Endodermal cell (in vitro differentiated cells): ENCODE results near the gene RNPEPL1. TPM values are rescaled to one million over a fixed set of nuclear protein-coding genes. Genes with fewer than 3 reads are reported as not detected.

Experiments
- DNase-seq: peaks from one replicate; pipeline ENCODE4 v3.0.0-alpha.2; 2017
- H3K27ac ChIP-seq: 2 replicates; pipeline ENCODE4 v1.5.1; 2013; ENCODE audit warnings: mild to moderate bottlenecking, low read depth, low read length, moderate library complexity
- H3K27me3 ChIP-seq: 2 replicates; pipeline ENCODE4 v1.6.1; 2013; ENCODE audit warnings: mild to moderate bottlenecking, low read length, moderate library complexity; ENCODE audit not compliant: insufficient read depth, control insufficient read depth, poor library complexity, severe bottlenecking
- H3K36me3 ChIP-seq: 2 replicates; pipeline ENCODE4 v1.7.0; 2013; ENCODE audit warnings: mild to moderate bottlenecking, low read length, moderate library complexity; ENCODE audit not compliant: control insufficient read depth, insufficient read depth
- H3K4me1 ChIP-seq: one replicate; pipeline ENCODE4 v1.7.0; 2013; ENCODE audit warnings: low read length; ENCODE audit not compliant: control insufficient read depth, insufficient read depth
- H3K4me3 ChIP-seq: 2 replicates; pipeline ENCODE4 v1.5.1; 2013; ENCODE audit warnings: mild to moderate bottlenecking, low read length, moderate library complexity
- H3K9ac ChIP-seq: 2 replicates; pipeline ENCODE4 v1.6.1; 2013; ENCODE audit warnings: mild to moderate bottlenecking, low read length, moderate library complexity; ENCODE audit not compliant: poor library complexity, severe bottlenecking; ENCODE audit errors: extremely low read depth
- H3K9me3 ChIP-seq: 2 replicates; pipeline ENCODE4 v1.6.1; 2013; ENCODE audit warnings: mild to moderate bottlenecking, low read length, moderate library complexity; ENCODE audit not compliant: control insufficient read depth
- H3K27ac Mint-ChIP-seq: 2 replicates; pipeline ENCODE4 v1.8.0; 2020; ENCODE audit warnings: mixed read lengths
- H3K27me3 Mint-ChIP-seq: 2 replicates; pipeline ENCODE4 v1.8.0; 2021; ENCODE audit warnings: mild to moderate bottlenecking, mixed read lengths; ENCODE audit not compliant: insufficient read depth
- H3K36me3 Mint-ChIP-seq: 2 replicates; pipeline ENCODE4 v1.8.0; 2020; ENCODE audit warnings: low read depth, mixed read lengths
- H3K4me1 Mint-ChIP-seq: 2 replicates; pipeline ENCODE4 v1.8.0; 2020; ENCODE audit warnings: mixed read lengths
- H3K4me3 Mint-ChIP-seq: 2 replicates; pipeline ENCODE4 v1.8.0; 2020; ENCODE audit warnings: mild to moderate bottlenecking, moderate library complexity, mixed read lengths
- H3K9me3 Mint-ChIP-seq: 2 replicates; pipeline ENCODE4 v1.8.0; 2020; ENCODE audit warnings: mild to moderate bottlenecking, mixed read lengths
- WGBS, 2 experiments: methylation state at CpG; one replicate each; pipeline versions ENCODE4 v1.1.5 to v1.1.7; 2013; ENCODE audit warnings: missing lambda C conversion rate in 2 of 2, mixed read lengths in 1 of 2; ENCODE audit not compliant: insufficient coverage in 1 of 2, insufficient read length in 1 of 2; 5-methylcytosine and 5-hydroxymethylcytosine counted together
- total RNA-seq, 2 donors: library from RNA; stranded (reverse); fragmentation: NEBNext Ultra II Directional in 1 of 2; extraction: Animal tissue kit (Norgen Biotek cat#: 25700) in 1 of 2; gene quantifications; 2 replicates in 1 of 2; 3 replicates in 1 of 2; pipeline ENCODE4 v1.2.1, GENCODE V29; 2021
- TF ChIP-seq, protein P1 (sequence below): fragments of 200-600 bp; sonication (generic); conservative IDR thresholded peaks from 2 replicates; pipeline ENCODE4 v1.5.0; 2021; ENCODE audit warnings: antibody characterized with exemption, mild to moderate bottlenecking

The RNPEPL1 gene
- total RNA-seq, 2 donors from 2014 or later: 38.4 to 52.4 TPM

DNA sequence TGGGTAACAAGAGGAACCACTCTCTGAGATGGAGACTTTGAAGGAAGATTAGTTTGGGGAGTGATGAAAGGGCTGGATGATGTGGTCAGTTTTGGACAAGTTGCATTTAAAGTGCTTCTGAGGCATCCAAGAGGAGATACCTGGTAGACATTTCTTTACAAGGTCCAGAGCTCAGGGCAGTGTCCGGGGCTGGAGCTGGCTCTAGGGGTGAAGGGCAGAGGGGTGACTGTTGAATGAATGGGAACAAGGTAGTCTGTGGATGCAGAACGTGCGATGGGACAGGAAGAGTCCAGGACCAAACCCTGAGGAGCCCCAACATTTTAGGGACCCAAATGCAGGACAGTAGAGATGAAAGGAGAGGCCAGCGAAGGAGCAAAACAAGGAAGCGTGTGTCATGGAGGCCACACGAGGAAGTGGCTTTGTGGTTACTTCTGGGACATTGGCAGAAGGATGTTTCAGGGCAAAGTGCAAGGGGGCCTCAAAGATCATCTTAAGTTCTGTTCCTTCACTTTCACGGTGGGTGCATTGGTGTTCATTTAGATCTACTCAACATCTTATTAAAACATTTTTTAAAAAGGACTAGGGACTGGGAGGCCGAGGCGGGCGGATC is 43.4 kb downstream of the RNPEPL1 start:
- Mint-ChIP-seq H3K27me3 (peaks cover 1% of the 10 kb centered on the region), H3K4me1 (no peaks in the 10 kb centered on the region), H3K9me3 (peaks cover 29% of the 10 kb centered on the region), H3K36me3 (peaks cover 6% of the 10 kb centered on the region), H3K4me3 (no peak overlapping the region), H3K27ac (no peak overlapping the region)
- Histone ChIP-seq H3K9me3 (peaks cover 12% of the 10 kb centered on the region), H3K4me1 (no peaks in the 10 kb centered on the region), H3K9ac (no peak overlapping the region), H3K4me3 (no peak overlapping the region), H3K36me3 (no peaks in the 10 kb centered on the region), H3K27ac (no peak overlapping the region), H3K27me3 (no peaks in the 10 kb centered on the region)
- TF ChIP-seq, protein P1, sequence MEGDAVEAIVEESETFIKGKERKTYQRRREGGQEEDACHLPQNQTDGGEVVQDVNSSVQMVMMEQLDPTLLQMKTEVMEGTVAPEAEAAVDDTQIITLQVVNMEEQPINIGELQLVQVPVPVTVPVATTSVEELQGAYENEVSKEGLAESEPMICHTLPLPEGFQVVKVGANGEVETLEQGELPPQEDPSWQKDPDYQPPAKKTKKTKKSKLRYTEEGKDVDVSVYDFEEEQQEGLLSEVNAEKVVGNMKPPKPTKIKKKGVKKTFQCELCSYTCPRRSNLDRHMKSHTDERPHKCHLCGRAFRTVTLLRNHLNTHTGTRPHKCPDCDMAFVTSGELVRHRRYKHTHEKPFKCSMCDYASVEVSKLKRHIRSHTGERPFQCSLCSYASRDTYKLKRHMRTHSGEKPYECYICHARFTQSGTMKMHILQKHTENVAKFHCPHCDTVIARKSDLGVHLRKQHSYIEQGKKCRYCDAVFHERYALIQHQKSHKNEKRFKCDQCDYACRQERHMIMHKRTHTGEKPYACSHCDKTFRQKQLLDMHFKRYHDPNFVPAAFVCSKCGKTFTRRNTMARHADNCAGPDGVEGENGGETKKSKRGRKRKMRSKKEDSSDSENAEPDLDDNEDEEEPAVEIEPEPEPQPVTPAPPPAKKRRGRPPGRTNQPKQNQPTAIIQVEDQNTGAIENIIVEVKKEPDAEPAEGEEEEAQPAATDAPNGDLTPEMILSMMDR: no peak
- DNase-seq: no peak
- WGBS, 2 experiments: 92 to 94% methylated on average over 9 to 10 of the region's 10 CpGs

DNA sequence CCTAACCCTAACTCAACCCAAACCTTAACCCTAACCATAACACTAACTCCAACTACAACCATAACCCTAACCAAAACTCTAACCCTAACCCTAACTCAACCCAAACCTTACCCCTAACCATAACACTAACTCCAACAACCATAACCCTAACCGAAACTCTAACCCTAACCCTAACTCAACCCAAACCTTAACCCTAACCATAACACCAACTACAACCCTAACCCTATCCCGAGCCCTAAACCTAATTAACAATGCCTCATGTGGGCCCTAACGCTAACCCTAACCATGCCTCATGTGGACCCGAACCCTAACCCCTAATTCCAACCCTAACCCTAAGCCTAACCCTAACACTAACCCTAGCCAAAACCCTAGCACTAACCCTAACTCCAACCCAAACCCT is 45.5 kb downstream of the RNPEPL1 start:
- H3K4me1 ChIP-seq: no peaks in the 10 kb centered on the region
- 82 to 90% methylated on average over 3 to 4 of the region's 4 CpGs for WGBS, 2 experiments

DNA sequence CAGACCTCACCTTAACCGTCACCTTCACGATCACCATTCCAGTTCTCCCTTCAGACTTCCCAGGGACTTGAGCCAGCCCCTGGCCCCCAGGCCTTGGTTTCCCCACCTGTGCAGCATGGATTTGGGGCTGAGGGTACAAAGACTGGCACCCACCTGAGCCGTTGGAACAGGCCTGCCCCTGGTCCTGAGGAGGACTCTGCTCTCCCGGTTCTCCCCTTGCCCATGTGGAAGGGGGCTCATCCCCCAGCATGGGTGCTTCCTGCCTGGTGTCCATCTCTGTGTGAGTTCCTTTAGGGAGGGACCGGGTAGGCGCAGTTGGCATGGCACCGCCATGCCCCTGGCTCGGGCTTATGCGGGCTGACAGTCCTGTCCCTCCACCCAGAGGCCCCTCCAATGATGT is 46.1 kb downstream of the RNPEPL1 start:
- peaks cover 6% of the 10 kb centered on the region for H3K36me3 Mint-ChIP-seq
- peaks cover 37% of the 10 kb centered on the region for H3K9me3 ChIP-seq
- no peaks in the 10 kb centered on the region for H3K36me3 ChIP-seq
- H3K27me3 ChIP-seq: no peaks in the 10 kb centered on the region
- H3K4me1 ChIP-seq: no peaks in the 10 kb centered on the region
- 95 to 98% methylated on average over 7 to 9 of the region's 9 CpGs for WGBS, 2 experiments
- H3K27ac ChIP-seq: no peak overlapping the region
- no peak overlapping the region for H3K4me3 ChIP-seq
- H3K9ac ChIP-seq: no peak overlapping the region
- no peak overlapping the region for H3K27ac Mint-ChIP-seq
- H3K4me3 Mint-ChIP-seq: no peak overlapping the region
- no peak for DNase-seq
- no peaks in the 10 kb centered on the region for H3K4me1 Mint-ChIP-seq
- TF ChIP-seq, protein P1: no peak
- peaks cover 47% of the 10 kb centered on the region for H3K9me3 Mint-ChIP-seq
- peaks cover 4% of the 10 kb centered on the region for H3K27me3 Mint-ChIP-seq

More for the DNA sequence above, 45.5 kb downstream of the RNPEPL1 start:
- Mint-ChIP-seq H3K27me3 (peaks cover 2% of the 10 kb centered on the region), H3K9me3 (peaks cover 43% of the 10 kb centered on the region), H3K4me1 (no peaks in the 10 kb centered on the region), H3K27ac (no peak overlapping the region), H3K36me3 (peaks cover 6% of the 10 kb centered on the region), H3K4me3 (no peak overlapping the region)
- DNase-seq: no peak
- TF ChIP-seq, protein P1: no peak
- Histone ChIP-seq H3K36me3 (no peaks in the 10 kb centered on the region), H3K27ac (no peak overlapping the region), H3K4me3 (no peak overlapping the region), H3K9ac (no peak overlapping the region), H3K27me3 (no peaks in the 10 kb centered on the region), H3K9me3 (peaks cover 32% of the 10 kb centered on the region)
